HepG2 (cell line): ENCODE data around the gene FYTTD1. TPM values are rescaled to one million over a fixed set of nuclear protein-coding genes. Genes with fewer than 3 reads are reported as not detected.

Experiments used
- ATAC-seq: fragments of 200-7000 bp; cut with Tn5 transposase; 3 replicates; pipeline ENCODE4 v1.9.1; 2020; ENCODE audit warnings: mild to moderate bottlenecking, moderate library complexity
- BruUV-seq: library from RNA; stranded (reverse); fragments of 400-500 nt; replicated peaks from 2 replicates; lab custom pipeline; 2021; lab: Mats Ljungman, UMichigan
- CTCF ChIA-PET: fragments of 300-600 bp; formaldehyde crosslinking; extraction: SDS; loops from one replicate; lab custom pipeline; 2021; ENCODE audit warnings: low total read pairs, inconsistent platforms, low intra/inter-chr PET ratio; lab: Yijun Ruan, JAX
- POLR2A ChIA-PET: fragments of 350-600 bp; sonication (Branson Sonifier 250); formaldehyde crosslinking; loops from one replicate; lab custom pipeline; 2020; ENCODE audit warnings: antibody characterized with exemption, inconsistent platforms; lab: Yijun Ruan, JAX
- DNase-seq: peaks from one replicate; pipeline ENCODE4 v3.0.0-alpha.2; 2015; ENCODE audit warnings: low spot score
- FAIRE-seq: peaks from 3 replicates; lab custom pipeline; 2011; peaks lifted over from hg19 to GRCh38; lab: Jason Lieb, UNC
- H2AFZ ChIP-seq: one replicate; pipeline ENCODE4 v1.6.1; 2011; ENCODE audit warnings: low read length, inconsistent platforms
- H3K27ac ChIP-seq: fragments of 300-600 bp; 3 replicates; pipeline ENCODE4 v1.8.0; 2011; ENCODE audit warnings: mixed run types, mild to moderate bottlenecking, mixed read lengths, low read length, inconsistent platforms; ENCODE audit not compliant: insufficient read depth; ENCODE audit errors: extremely low read length
- H3K27me3 ChIP-seq, 2 experiments: fragments of 200-600 bp in 1 of 2; 2 replicates in 1 of 2; 3 replicates in 1 of 2; pipeline versions ENCODE4 v1.6.0 to v1.8.0; 2011; ENCODE audit warnings: low read length in 2 of 2, mild to moderate bottlenecking in 2 of 2, moderate library complexity in 2 of 2, inconsistent platforms in 1 of 2; ENCODE audit not compliant: insufficient read depth in 2 of 2, control insufficient read depth in 1 of 2
- H3K36me3 ChIP-seq, 2 experiments: fragments of 200-600 bp in 1 of 2; replicated peaks in 1 of 2; 2 replicates in 1 of 2; 3 replicates in 1 of 2; pipeline versions ENCODE4 v1.5.1 to v1.8.0; 2011; ENCODE audit warnings: low read length in 2 of 2, inconsistent platforms in 1 of 2; ENCODE audit not compliant: insufficient read depth in 2 of 2, control insufficient read depth in 1 of 2
- H3K4me1 ChIP-seq: 2 replicates; pipeline ENCODE4 v1.5.1; 2012; ENCODE audit warnings: low read length, inconsistent platforms; ENCODE audit not compliant: insufficient read depth
- H3K4me2 ChIP-seq: 2 replicates; pipeline ENCODE4 v1.6.0; 2011; ENCODE audit warnings: low read depth, low read length, inconsistent platforms
- H3K4me3 ChIP-seq, 3 experiments: fragments of 200-600 bp in 1 of 3; sonication (generic), shearing (Covaris generic) in 1 of 3; replicated peaks in 1 of 3; 2 replicates each; pipeline ENCODE4 v1.5.1; 2011 to 2016; ENCODE audit warnings: low read length in 3 of 3, inconsistent platforms in 2 of 3, low read depth in 2 of 3, mild to moderate bottlenecking in 2 of 3, control low read depth in 1 of 3, mixed read lengths in 1 of 3; ENCODE audit not compliant: insufficient read depth in 1 of 3
- H3K79me2 ChIP-seq: one replicate; pipeline ENCODE4 v1.6.1; 2011; ENCODE audit warnings: low read length, inconsistent platforms; ENCODE audit not compliant: insufficient read depth
- H3K9ac ChIP-seq: 2 replicates; pipeline ENCODE4 v1.6.0; 2011; ENCODE audit warnings: mild to moderate bottlenecking, low read depth, low read length, inconsistent platforms; ENCODE audit not compliant: insufficient read depth
- H3K9me3 ChIP-seq: 2 replicates; pipeline ENCODE4 v1.5.1; 2012; ENCODE audit warnings: mild to moderate bottlenecking, low read length
- H4K20me1 ChIP-seq: 2 replicates; pipeline ENCODE4 v1.6.0; 2011; ENCODE audit warnings: inconsistent platforms, mild to moderate bottlenecking, low read length, moderate library complexity; ENCODE audit not compliant: insufficient read depth
- FOSL2 ChIP-seq: sonication (generic); formaldehyde crosslinking; IDR thresholded peaks from 2 replicates; pipeline ENCODE4 v1.4.0; 2020; ENCODE audit warnings: missing genetic modification reagents
- NPAS2 ChIP-seq: sonication (generic); formaldehyde crosslinking; IDR thresholded peaks from 2 replicates; pipeline ENCODE4 v1.8.0; 2022; ENCODE audit warnings: mild to moderate bottlenecking, missing genetic modification reagents, borderline replicate concordance
- RXRA ChIP-seq: sonication (generic); formaldehyde crosslinking; IDR thresholded peaks from 2 replicates; pipeline ENCODE4 v1.5.1; 2020; ENCODE audit warnings: missing genetic modification reagents
- TEAD3 ChIP-seq: optimal IDR thresholded peaks from 2 replicates; pipeline ENCODE3; 2016; ENCODE audit warnings: borderline replicate concordance
- ZNF121 ChIP-seq: sonication (generic); formaldehyde crosslinking; IDR thresholded peaks from 2 replicates; pipeline ENCODE4 v1.5.0; 2020; ENCODE audit warnings: mild to moderate bottlenecking, missing genetic modification reagents
- ZNF768 ChIP-seq: sonication (generic); formaldehyde crosslinking; IDR thresholded peaks from 2 replicates; pipeline ENCODE4 v1.4.0; 2020; ENCODE audit warnings: missing genetic modification reagents
- WGBS: methylation state at CpG from one replicate; pipeline ENCODE4 v1.1.6; 2017; ENCODE audit warnings: low lambda C conversion rate; 5-methylcytosine and 5-hydroxymethylcytosine counted together
- in situ Hi-C: cut with HindIII; loops from 2 replicates; pipeline ENCODE4 v1.10.0; 2017; ENCODE audit warnings: low pct_unique_long_range_greater_than_20kb; ENCODE audit not compliant: extremely low pct_ligation_motif_present
- intact Hi-C: fragments of 100-400 bp; cut with micrococcal nuclease; formaldehyde crosslinking; loops from one replicate; pipeline ENCODE4 v1.10.0; 2022; ENCODE audit not compliant: unreplicated experiment
- polyA plus RNA-seq, 8 experiments: library from polyadenylated mRNA; depleted of rRNA in 3 of 8; stranded (reverse) in 7 of 8; unstranded in 1 of 8; fragments of >200 nt; fragmentation: Illumina TruSeq in 4 of 8; extraction: Trizol in 4 of 8; gene quantifications; 2 replicates each; pipeline versions ENCODE4 v1.2.1 to v1.2.3, GENCODE V29; 2011 to 2016; ENCODE audit warnings: low read depth in 4 of 8, missing spikeins in 1 of 8, mixed read lengths in 1 of 8; ENCODE audit not compliant: insufficient read depth in 1 of 8
- total RNA-seq, 5 experiments: library from RNA; depleted of rRNA; stranded (reverse); fragments of >200 nt; fragmentation: Illumina TruSeq; extraction: Trizol; gene quantifications; 2 replicates each; pipeline ENCODE4 v1.2.3, GENCODE V29; 2016; ENCODE audit warnings: low read depth in 1 of 5
- TF ChIP-seq, protein P1 (sequence below): sonication (generic); formaldehyde crosslinking; conservative IDR thresholded peaks from 2 replicates; pipeline ENCODE4 v1.4.0; 2020; ENCODE audit warnings: missing genetic modification reagents
- TF ChIP-seq, protein P2 (sequence below): sonication (generic); formaldehyde crosslinking; IDR thresholded peaks from 2 replicates; pipeline ENCODE4 v1.4.0; 2020; ENCODE audit warnings: mild to moderate bottlenecking, missing genetic modification reagents

Gene FYTTD1
- total and polyA plus RNA-seq, 2 of the 13 experiments (the other 11 are each of a cell fraction or from before 2014, with no cell fraction given) = 6.5 to 28.8 TPM

DNA sequence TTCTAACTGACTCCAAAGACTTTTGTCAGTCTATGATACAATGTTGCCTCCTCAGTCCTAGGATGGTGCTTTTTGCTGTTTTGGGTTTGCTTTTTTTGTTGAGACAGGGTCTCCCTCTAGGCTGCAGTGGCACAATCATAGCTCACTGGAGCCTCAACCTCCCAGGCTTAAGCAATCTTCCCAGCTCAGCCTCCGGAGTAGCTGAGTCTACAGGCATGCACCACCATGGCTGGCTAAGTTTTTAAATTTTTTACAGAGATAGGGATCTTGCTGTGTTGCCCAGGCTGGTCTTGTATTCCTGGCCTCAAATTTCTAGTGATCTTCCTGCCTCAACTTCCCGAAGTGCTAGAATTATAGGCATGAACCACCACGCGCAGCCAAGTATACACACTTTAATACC, 35.4 kb upstream of the FYTTD1 start:
- FAIRE-seq (no peak), DNase-seq (no peak), ATAC-seq (no peak)
- in situ Hi-C loops = no loop called here
- Histone ChIP-seq H3K4me3 (no peak overlapping the region), H3K27me3 (no peaks in the 10 kb centered on the region), H3K9me3 (no peaks in the 10 kb centered on the region), H3K4me1 (peaks cover 10% of the 10 kb centered on the region; the same call in 1 of the 2 replicates), H3K9ac (no peak overlapping the region), H3K36me3 (0 out of 5 replicates have a peak, but pooled peaks cover 0 to 7% of the 10 kb centered on the region in 2 experiments), H3K27ac (no peak overlapping the region), H4K20me1 (no peaks in the 10 kb centered on the region), H2AFZ (no peak overlapping the region), H3K4me2 (no peak overlapping the region), H3K79me2 (no peaks in the 10 kb centered on the region)
- TF ChIP-seq NPAS2 (no peak), ZNF121 (CRISPR knock-in tag) (peak; percentile 18; the same call in 1 of the 2 replicates)
- WGBS = 92% methylated on average over 4 of the region's 4 CpGs
- intact Hi-C loops = no loop called here
- no TSS peak for BruUV-seq
- CTCF ChIA-PET = no interaction called here
- POLR2A ChIA-PET = no interaction called here

DNA sequence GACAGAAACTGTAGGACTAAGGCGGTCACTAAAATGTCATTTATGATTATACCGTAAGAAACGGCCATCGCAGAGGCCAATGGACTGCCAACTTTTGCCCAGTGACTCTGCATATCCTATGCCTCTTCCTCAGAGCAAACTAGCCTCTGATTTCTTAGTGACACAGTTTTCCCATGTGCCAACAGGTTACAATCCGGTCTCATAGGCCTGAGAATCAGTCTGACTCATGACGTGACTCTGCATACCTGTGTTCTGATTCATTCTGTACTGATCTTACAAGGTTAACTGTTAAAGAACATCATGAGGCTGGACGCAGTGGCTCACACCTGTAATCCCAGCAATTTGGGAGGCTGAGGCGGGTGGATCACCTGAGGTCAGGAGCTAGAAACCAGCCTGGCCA, 30.8 kb upstream of the FYTTD1 start:
- Histone ChIP-seq H3K79me2 (no peaks in the 10 kb centered on the region), H3K4me3 (no peak overlapping the region), H3K27ac (no peak overlapping the region), H3K4me2 (no peak overlapping the region), H3K36me3 (no peaks in the 10 kb centered on the region), H4K20me1 (no peaks in the 10 kb centered on the region), H3K9me3 (no peaks in the 10 kb centered on the region), H3K27me3 (no peaks in the 10 kb centered on the region), H2AFZ (no peak overlapping the region), H3K4me1 (peaks cover 16% of the 10 kb centered on the region; the same call in 1 of the 2 replicates), H3K9ac (no peak overlapping the region)
- no peak; the same call in 2 of the 3 replicates for ATAC-seq
- no peak for FAIRE-seq
- no peak for TF ChIP-seq RXRA (CRISPR knock-in tag)
- peak; percentile 76 for TF ChIP-seq TEAD3 (CRISPR knock-in tag)
- TF ChIP-seq, protein P1, sequence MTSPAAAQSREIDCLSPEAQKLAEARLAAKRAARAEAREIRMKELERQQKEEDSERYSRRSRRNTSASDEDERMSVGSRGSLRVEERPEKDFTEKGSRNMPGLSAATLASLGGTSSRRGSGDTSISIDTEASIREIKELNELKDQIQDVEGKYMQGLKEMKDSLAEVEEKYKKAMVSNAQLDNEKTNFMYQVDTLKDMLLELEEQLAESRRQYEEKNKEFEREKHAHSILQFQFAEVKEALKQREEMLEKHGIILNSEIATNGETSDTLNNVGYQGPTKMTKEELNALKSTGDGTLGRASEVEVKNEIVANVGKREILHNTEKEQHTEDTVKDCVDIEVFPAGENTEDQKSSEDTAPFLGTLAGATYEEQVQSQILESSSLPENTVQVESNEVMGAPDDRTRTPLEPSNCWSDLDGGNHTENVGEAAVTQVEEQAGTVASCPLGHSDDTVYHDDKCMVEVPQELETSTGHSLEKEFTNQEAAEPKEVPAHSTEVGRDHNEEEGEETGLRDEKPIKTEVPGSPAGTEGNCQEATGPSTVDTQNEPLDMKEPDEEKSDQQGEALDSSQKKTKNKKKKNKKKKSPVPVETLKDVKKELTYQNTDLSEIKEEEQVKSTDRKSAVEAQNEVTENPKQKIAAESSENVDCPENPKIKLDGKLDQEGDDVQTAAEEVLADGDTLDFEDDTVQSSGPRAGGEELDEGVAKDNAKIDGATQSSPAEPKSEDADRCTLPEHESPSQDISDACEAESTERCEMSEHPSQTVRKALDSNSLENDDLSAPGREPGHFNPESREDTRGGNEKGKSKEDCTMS (CRISPR knock-in tag) = no peak
- TF ChIP-seq, protein P2, sequence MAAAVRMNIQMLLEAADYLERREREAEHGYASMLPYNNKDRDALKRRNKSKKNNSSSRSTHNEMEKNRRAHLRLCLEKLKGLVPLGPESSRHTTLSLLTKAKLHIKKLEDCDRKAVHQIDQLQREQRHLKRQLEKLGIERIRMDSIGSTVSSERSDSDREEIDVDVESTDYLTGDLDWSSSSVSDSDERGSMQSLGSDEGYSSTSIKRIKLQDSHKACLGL (CRISPR knock-in tag) = no peak
- peak; percentile 84 for TF ChIP-seq FOSL2 (CRISPR knock-in tag)
- no peak for TF ChIP-seq ZNF768
- in situ Hi-C loops = no loop called here
- intact Hi-C loops = no loop called here
- ChIA-PET POLR2A (no interaction called here), CTCF (no interaction called here)
- no TSS peak for BruUV-seq
- peak; percentile 64 for DNase-seq
- WGBS = 85% methylated on average over 8 of the region's 8 CpGs
